SK-N-SH (cell line): Measurements from ENCODE around the gene ATAD1. TPM values are rescaled to one million over a fixed set of nuclear protein-coding genes. Genes with fewer than 3 reads are reported as not detected.
"Not testable (repeated sequence)": the region's sequence is repeated elsewhere in the genome, so short reads cannot be mapped to it uniquely, and the experiment has no call there.

Experiments used
- CTCF ChIA-PET: fragments of 300-600, 350-600 bp; formaldehyde crosslinking; extraction: SDS; loops from one replicate; lab custom pipeline; 2021; lab: Yijun Ruan, JAX
- POLR2A ChIA-PET: fragments of 350-600 bp; sonication (Branson Sonifier 250); formaldehyde crosslinking; extraction: SDS; loops from one replicate; lab custom pipeline; 2020; ENCODE audit warnings: antibody characterized with exemption, inconsistent platforms; lab: Yijun Ruan, JAX
- DNase-seq: peaks from one replicate; pipeline ENCODE4 v3.0.0; 2012
- H2AFZ ChIP-seq: fragments of 200-600 bp; sonication (generic); 2 replicates; pipeline ENCODE4 v1.8.1; 2016; ENCODE audit warnings: antibody characterized with exemption, mild to moderate bottlenecking, low read depth
- H3F3A ChIP-seq: fragments of 200-600 bp; sonication (generic); replicated peaks from 2 replicates; pipeline ENCODE3; 2016; ENCODE audit warnings: antibody characterized with exemption, mild to moderate bottlenecking; ENCODE audit not compliant: insufficient read depth
- H3K27ac ChIP-seq, 2 experiments: fragments of 200-500 bp in 1 of 2; fragments of 200-600 bp in 1 of 2; sonication (Bioruptor generic) in 1 of 2; sonication (generic), shearing (Covaris generic) in 1 of 2; 2 replicates each; pipeline versions ENCODE4 v1.5.1 to v1.6.1; 2014 to 2016; ENCODE audit warnings: low read depth in 2 of 2, inconsistent platforms in 1 of 2, low read length in 1 of 2, mild to moderate bottlenecking in 1 of 2, mixed read lengths in 1 of 2
- H3K27me3 ChIP-seq: fragments of 200-600 bp; sonication (generic), shearing (Covaris generic); 2 replicates; pipeline ENCODE4 v1.6.1; 2016; ENCODE audit warnings: mixed run types; ENCODE audit not compliant: insufficient read depth
- H3K36me3 ChIP-seq, 2 experiments: fragments of 200-500 bp in 1 of 2; fragments of 200-600 bp in 1 of 2; sonication (Bioruptor generic) in 1 of 2; sonication (generic) in 1 of 2; replicated peaks in 1 of 2; 2 replicates each; pipeline versions ENCODE3 to v1.5.1; 2014 to 2016; ENCODE audit warnings: low read length in 1 of 2, mild to moderate bottlenecking in 1 of 2; ENCODE audit not compliant: insufficient read depth in 2 of 2, control insufficient read depth in 1 of 2
- H3K4me1 ChIP-seq, 2 experiments: fragments of 200-500 bp in 1 of 2; fragments of 200-600 bp in 1 of 2; sonication (Bioruptor generic) in 1 of 2; sonication (generic), shearing (Covaris generic) in 1 of 2; 2 replicates each; pipeline versions ENCODE4 v1.5.1 to v1.6.1; 2014 to 2016; ENCODE audit warnings: low read depth in 1 of 2, low read length in 1 of 2, mixed run types in 1 of 2; ENCODE audit not compliant: insufficient read depth in 2 of 2, control insufficient read depth in 1 of 2
- H3K4me2 ChIP-seq: fragments of 200-600 bp; sonication (generic), shearing (Covaris generic); 2 replicates; pipeline ENCODE4 v1.6.1; 2017; ENCODE audit warnings: mixed run types
- H3K4me3 ChIP-seq, 2 experiments: fragments of 200-500 bp in 1 of 2; fragments of 200-600 bp in 1 of 2; sonication (Bioruptor generic) in 1 of 2; sonication (generic), shearing (Covaris generic) in 1 of 2; 2 replicates each; pipeline versions ENCODE4 v1.5.1 to v1.8.1; 2014 to 2016; ENCODE audit warnings: low read depth in 2 of 2, inconsistent platforms in 1 of 2, low read length in 1 of 2, mild to moderate bottlenecking in 1 of 2, mixed read lengths in 1 of 2, moderate library complexity in 1 of 2
- H3K79me2 ChIP-seq: fragments of 200-600 bp; sonication (generic); 2 replicates; pipeline ENCODE4 v1.8.1; 2017; ENCODE audit warnings: mild to moderate bottlenecking; ENCODE audit not compliant: insufficient read depth
- H3K9ac ChIP-seq: fragments of 200-600 bp; sonication (generic); 2 replicates; pipeline ENCODE4 v1.6.1; 2017; ENCODE audit warnings: mixed run types
- H3K9me2 ChIP-seq: fragments of 200-600 bp; sonication (generic); 2 replicates; pipeline ENCODE4 v1.6.1; 2017; ENCODE audit warnings: mixed run types
- H3K9me3 ChIP-seq: fragments of 200-600 bp; sonication (generic); 2 replicates; pipeline ENCODE4 v1.6.1; 2017; ENCODE audit warnings: mixed run types, mild to moderate bottlenecking, moderate library complexity
- H4K20me1 ChIP-seq: fragments of 200-600 bp; sonication (generic); 2 replicates; pipeline ENCODE4 v1.6.1; 2017; ENCODE audit warnings: mild to moderate bottlenecking, mixed run types; ENCODE audit not compliant: insufficient read depth
- EZH2phosphoT487 ChIP-seq: fragments of 200-600 bp; sonication (generic); IDR thresholded peaks from 2 replicates; pipeline ENCODE4 v1.6.1; 2017; ENCODE audit warnings: low read depth, mixed run types, mild to moderate bottlenecking, antibody characterized with exemption, moderate library complexity, borderline replicate concordance
- FOXM1 ChIP-seq: IDR thresholded peaks from 2 replicates; pipeline ENCODE4 v1.4.0; 2012; ENCODE audit warnings: low read depth, mild to moderate bottlenecking
- GATA2 ChIP-seq: sonication (generic); formaldehyde crosslinking; IDR thresholded peaks from 2 replicates; pipeline ENCODE4 v1.5.0; 2020; ENCODE audit warnings: mild to moderate bottlenecking, missing genetic modification reagents
- JUND ChIP-seq: IDR thresholded peaks from 2 replicates; pipeline ENCODE4 v1.4.0; 2012
- MEF2A ChIP-seq: IDR thresholded peaks from 2 replicates; pipeline ENCODE4 v1.4.0; 2012; ENCODE audit warnings: low read depth, borderline replicate concordance
- RAD21 ChIP-seq: IDR thresholded peaks from 2 replicates; pipeline ENCODE4 v1.6.1; 2012; ENCODE audit warnings: mild to moderate bottlenecking, low read length
- RFX5 ChIP-seq: IDR thresholded peaks from 2 replicates; pipeline ENCODE4 v1.6.1; 2012; ENCODE audit warnings: mild to moderate bottlenecking, improper control_type of control experiment, low read length
- RXRA ChIP-seq: IDR thresholded peaks from 2 replicates; pipeline ENCODE4 v1.4.0; 2012; ENCODE audit warnings: low read depth, mild to moderate bottlenecking, borderline replicate concordance
- SIN3A ChIP-seq: IDR thresholded peaks from 2 replicates; pipeline ENCODE4 v1.6.1; 2012; ENCODE audit warnings: low read depth, mild to moderate bottlenecking, low read length, moderate library complexity, borderline replicate concordance
- TCF12 ChIP-seq: IDR thresholded peaks from 2 replicates; pipeline ENCODE4 v1.4.0; 2012
- YY1 ChIP-seq: IDR thresholded peaks from 2 replicates; pipeline ENCODE4 v1.4.0; 2012; ENCODE audit warnings: low read depth, mild to moderate bottlenecking
- WGBS: methylation state at CpG from one replicate; pipeline ENCODE4 v1.1.6; 2017; ENCODE audit warnings: low lambda C conversion rate; 5-methylcytosine and 5-hydroxymethylcytosine counted together
- polyA plus RNA-seq, 3 experiments: library from polyadenylated mRNA; depleted of rRNA; stranded (reverse); fragments of >200 nt; gene quantifications; 2 replicates each; pipeline ENCODE4 v1.2.3, GENCODE V29; 2012
- TF ChIP-seq, protein P1 (sequence below): fragments of 150-350 bp; IDR thresholded peaks from 2 replicates; pipeline ENCODE4 v1.6.1; 2017; ENCODE audit warnings: antibody characterized with exemption, low read length, low read depth, borderline replicate concordance
- TF ChIP-seq, protein P2 (sequence below): IDR thresholded peaks from 2 replicates; pipeline ENCODE4 v1.4.0; 2012; ENCODE audit warnings: low read depth, borderline replicate concordance
- TF ChIP-seq, protein P3 (sequence below): IDR thresholded peaks from 2 replicates; pipeline ENCODE4 v1.4.0; 2012; ENCODE audit warnings: low read depth, borderline replicate concordance
- TF ChIP-seq, protein P4 (sequence below): fragments of 150-350 bp; IDR thresholded peaks from 2 replicates; pipeline ENCODE4 v1.6.1; 2016; ENCODE audit warnings: mild to moderate bottlenecking, low read depth, low read length

The ATAD1 gene
- polyA plus RNA-seq, 1 of the 3 experiments (the other 2 are of a cell fraction), result 13.5 TPM

DNA sequence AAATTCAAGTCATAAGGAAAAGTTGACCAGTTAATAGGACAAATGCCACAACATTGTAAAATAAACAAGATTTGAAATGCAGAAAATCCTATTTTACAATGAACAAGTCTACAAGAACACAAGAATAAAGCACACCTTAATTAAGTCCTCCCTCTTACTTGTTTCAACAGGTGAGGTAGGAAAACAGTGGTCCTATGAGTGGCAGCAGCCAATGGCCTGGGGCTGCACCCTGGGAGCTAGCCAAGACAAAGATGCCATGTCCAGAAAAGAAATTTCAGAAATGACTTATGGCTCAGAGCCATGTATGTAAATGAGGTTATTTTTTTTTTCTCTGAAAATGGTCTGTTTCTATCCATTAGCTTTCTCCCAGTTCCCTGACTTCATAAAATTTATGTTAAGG is 31.0 kb upstream of the ATAD1 start (continued):
- TF ChIP-seq, protein P1, sequence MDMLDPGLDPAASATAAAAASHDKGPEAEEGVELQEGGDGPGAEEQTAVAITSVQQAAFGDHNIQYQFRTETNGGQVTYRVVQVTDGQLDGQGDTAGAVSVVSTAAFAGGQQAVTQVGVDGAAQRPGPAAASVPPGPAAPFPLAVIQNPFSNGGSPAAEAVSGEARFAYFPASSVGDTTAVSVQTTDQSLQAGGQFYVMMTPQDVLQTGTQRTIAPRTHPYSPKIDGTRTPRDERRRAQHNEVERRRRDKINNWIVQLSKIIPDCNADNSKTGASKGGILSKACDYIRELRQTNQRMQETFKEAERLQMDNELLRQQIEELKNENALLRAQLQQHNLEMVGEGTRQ, result no peak
- no peak for TF ChIP-seq RFX5

DNA sequence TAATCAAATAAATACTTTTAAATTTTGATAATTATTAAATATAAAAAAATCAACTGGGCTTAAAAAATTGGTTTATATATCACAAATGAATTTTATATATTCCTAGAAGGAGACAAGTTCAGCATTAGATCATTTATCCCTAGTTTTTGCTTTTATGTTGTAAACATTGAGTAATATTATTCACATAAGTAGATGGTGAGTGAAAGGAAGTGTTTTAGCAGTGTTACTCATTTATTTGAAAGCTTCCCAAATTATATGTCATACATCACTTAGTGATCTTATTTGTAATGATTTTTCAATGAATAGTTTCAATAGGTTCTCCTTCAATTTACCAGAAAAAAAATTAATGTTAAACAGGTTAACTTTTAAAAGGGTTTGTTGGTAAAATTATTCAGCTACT is 29.5 kb upstream of the ATAD1 start:
- TF ChIP-seq, protein P2, sequence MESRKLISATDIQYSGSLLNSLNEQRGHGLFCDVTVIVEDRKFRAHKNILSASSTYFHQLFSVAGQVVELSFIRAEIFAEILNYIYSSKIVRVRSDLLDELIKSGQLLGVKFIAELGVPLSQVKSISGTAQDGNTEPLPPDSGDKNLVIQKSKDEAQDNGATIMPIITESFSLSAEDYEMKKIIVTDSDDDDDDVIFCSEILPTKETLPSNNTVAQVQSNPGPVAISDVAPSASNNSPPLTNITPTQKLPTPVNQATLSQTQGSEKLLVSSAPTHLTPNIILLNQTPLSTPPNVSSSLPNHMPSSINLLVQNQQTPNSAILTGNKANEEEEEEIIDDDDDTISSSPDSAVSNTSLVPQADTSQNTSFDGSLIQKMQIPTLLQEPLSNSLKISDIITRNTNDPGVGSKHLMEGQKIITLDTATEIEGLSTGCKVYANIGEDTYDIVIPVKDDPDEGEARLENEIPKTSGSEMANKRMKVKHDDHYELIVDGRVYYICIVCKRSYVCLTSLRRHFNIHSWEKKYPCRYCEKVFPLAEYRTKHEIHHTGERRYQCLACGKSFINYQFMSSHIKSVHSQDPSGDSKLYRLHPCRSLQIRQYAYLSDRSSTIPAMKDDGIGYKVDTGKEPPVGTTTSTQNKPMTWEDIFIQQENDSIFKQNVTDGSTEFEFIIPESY, result no peak
- TF ChIP-seq RFX5 (no peak), YY1 (no peak), TCF12 (no peak), FOXM1 (no peak), RXRA (no peak), EZH2phosphoT487 (no peak), GATA2 (no peak), SIN3A (no peak), MEF2A (no peak), RAD21 (no peak), JUND (no peak)
- TF ChIP-seq, protein P1, result no peak
- TF ChIP-seq, protein P3, sequence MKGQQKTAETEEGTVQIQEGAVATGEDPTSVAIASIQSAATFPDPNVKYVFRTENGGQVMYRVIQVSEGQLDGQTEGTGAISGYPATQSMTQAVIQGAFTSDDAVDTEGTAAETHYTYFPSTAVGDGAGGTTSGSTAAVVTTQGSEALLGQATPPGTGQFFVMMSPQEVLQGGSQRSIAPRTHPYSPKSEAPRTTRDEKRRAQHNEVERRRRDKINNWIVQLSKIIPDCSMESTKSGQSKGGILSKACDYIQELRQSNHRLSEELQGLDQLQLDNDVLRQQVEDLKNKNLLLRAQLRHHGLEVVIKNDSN, result no peak
- TF ChIP-seq, protein P4, sequence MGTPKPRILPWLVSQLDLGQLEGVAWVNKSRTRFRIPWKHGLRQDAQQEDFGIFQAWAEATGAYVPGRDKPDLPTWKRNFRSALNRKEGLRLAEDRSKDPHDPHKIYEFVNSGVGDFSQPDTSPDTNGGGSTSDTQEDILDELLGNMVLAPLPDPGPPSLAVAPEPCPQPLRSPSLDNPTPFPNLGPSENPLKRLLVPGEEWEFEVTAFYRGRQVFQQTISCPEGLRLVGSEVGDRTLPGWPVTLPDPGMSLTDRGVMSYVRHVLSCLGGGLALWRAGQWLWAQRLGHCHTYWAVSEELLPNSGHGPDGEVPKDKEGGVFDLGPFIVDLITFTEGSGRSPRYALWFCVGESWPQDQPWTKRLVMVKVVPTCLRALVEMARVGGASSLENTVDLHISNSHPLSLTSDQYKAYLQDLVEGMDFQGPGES, result no peak
- TF ChIP-seq, all 33 proteins: peak for 0
- CTCF ChIA-PET, result interaction anchor here (1.3 to 5.6 kb wide), 2 partner anchors 14 to 706 kb away, joined by 3 to 55 read pairs; no protein-coding TSS in a partner anchor

DNA sequence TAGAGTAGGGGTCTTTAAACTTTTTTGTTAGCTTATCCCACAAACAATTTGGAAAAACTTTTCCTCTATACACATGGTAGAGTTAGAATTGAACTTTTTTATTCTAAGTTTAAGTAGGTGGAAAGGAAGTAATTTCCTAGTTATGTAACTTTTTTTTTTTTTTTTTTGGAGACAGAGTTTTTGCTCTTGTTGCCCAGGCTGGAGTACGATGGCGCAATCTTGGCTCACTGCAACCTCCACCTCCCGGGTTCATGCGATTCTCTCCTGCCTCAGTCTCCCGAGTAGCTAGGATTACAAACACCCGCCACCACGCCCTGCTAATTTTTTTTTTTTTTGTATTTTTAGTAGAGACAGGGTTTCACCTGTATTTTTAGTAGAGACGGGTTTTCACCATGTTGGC is 28.7 kb upstream of the ATAD1 start:
- 95% methylated on average over 8 of the region's 8 CpGs for WGBS
- H3K4me1 ChIP-seq, result peaks cover 2 to 17% of the 10 kb centered on the region in 2 experiments; a peak in 3 of 4 replicates
- DNase-seq, H3F3A ChIP-seq, H3K36me3 ChIP-seq, H3K9me3 ChIP-seq, H3K9ac ChIP-seq, H3K4me3 ChIP-seq, H2AFZ ChIP-seq, H3K4me2 ChIP-seq, H3K27ac ChIP-seq, H3K9me2 ChIP-seq, H3K79me2 ChIP-seq, H3K27me3 ChIP-seq, POLR2A ChIA-PET, H4K20me1 ChIP-seq: not testable (repeated sequence)
- CTCF ChIA-PET, result interaction anchor here (1.2 to 1.5 kb wide), 3 partner anchors 10 to 719 kb away, joined by 3 read pairs; no protein-coding TSS in a partner anchor

More for the DNA sequence above, 29.5 kb upstream of the ATAD1 start:
- no peaks in the 10 kb centered on the region for H3K9me3 ChIP-seq
- H2AFZ ChIP-seq, result no peak overlapping the region; the same call in 1 of the 2 replicates
- H3K79me2 ChIP-seq, result no peaks in the 10 kb centered on the region
- H3F3A ChIP-seq, result no peaks in the 10 kb centered on the region
- no peaks in the 10 kb centered on the region for H3K36me3 ChIP-seq
- H3K4me2 ChIP-seq, result no peak overlapping the region
- no peaks in the 10 kb centered on the region for H3K27me3 ChIP-seq
- H3K9me2 ChIP-seq, result no peaks in the 10 kb centered on the region
- no peak overlapping the region for H3K27ac ChIP-seq
- no peak overlapping the region for H3K4me3 ChIP-seq
- H3K4me1 ChIP-seq, result peaks cover 2 to 17% of the 10 kb centered on the region in 2 experiments; a peak in 3 of 4 replicates
- no peaks in the 10 kb centered on the region for H4K20me1 ChIP-seq
- POLR2A ChIA-PET, result no interaction called here
- no peak overlapping the region for H3K9ac ChIP-seq
- no peak for DNase-seq
